ENCODE measurements around the gene CAPN8. TPM values are rescaled to one million over a fixed set of nuclear protein-coding genes. Genes with fewer than 3 reads are reported as not detected.

Gene CAPN8
- total RNA-seq, 2 donors from 2014 or later: 0.44 TPM; not detected in 1

DNA sequence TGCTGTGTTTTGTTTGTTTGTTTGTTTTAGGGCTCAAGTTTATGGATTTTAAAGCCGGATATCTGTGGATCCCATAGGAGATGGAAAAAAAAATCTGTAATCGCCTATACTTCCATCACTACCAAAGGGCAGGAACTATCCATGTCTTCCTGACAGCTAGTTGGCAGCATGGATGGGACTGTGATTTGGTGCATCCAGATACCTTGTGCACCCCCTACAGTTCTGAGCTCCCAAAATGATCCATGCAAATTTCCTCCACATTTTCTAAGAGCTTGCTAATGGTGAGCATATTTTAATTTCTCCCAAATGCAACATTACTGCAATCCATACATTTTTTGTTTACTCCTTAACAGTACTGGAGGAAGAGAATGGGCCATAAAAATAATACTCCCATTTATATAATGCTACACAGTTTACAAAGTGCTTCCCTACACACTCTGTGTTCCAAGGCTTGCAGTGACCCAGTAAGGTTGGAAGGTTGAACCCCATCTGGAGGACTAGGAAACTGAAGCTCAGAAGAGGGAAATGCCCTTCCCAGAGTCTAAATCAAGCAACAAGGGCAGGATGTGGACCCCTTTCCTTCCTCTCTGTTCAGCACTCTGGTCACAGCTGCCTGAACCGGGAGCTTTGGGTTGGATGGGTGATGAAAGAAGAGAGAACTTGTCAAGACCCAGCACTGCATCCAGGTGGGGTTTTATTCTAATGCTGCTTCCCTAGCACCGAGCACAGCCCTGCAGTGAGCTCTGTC is 48.0 kb downstream of the CAPN8 start:
- H3K9me3 ChIP-seq (ENCODE audit: control insufficient read depth, low read length): no peaks in the 10 kb centered on the region
- H3K27ac ChIP-seq (ENCODE audit: low read depth, low read length): no peak overlapping the region
- H3K9ac ChIP-seq (ENCODE audit: extremely low read depth, low read length, poor library complexity, severe bottlenecking): no peak overlapping the region
- Mint-ChIP-seq H3K27ac (no peak overlapping the region), H3K27me3 (ENCODE audit: insufficient read depth) (peaks cover 2% of the 10 kb centered on the region), H3K4me1 (peaks cover 24% of the 10 kb centered on the region), H3K9me3 (no peaks in the 10 kb centered on the region), H3K4me3 (no peak overlapping the region), H3K36me3 (ENCODE audit: low read depth) (no peaks in the 10 kb centered on the region)
- no peak overlapping the region for H3K4me3 ChIP-seq (ENCODE audit: low read length)
- no peak for DNase-seq
- no peak for TF ChIP-seq CTCF (conservative IDR thresholded peaks at IDR 0.05)
- peaks cover 3% of the 10 kb centered on the region for H3K4me1 ChIP-seq (ENCODE audit: control insufficient read depth, insufficient read depth, low read length)
- 83 to 92% methylated on average over 1 to 3 of the region's 4 CpGs for WGBS, 2 experiments (ENCODE audit: insufficient coverage in 1 of 2, insufficient read length in 1 of 2)
- no peaks in the 10 kb centered on the region for H3K27me3 ChIP-seq (ENCODE audit: control insufficient read depth, insufficient read depth, low read length, poor library complexity, severe bottlenecking)
- no peaks in the 10 kb centered on the region for H3K36me3 ChIP-seq (ENCODE audit: control insufficient read depth, insufficient read depth, low read length)

- Mint-ChIP-seq H3K27ac (no peak overlapping the region), H3K9me3 (peaks cover 3% of the 10 kb centered on the region)
These were observed 48.9 kb downstream of the CAPN8 start for GRCh38 chr1:223616586-223616985.

DNA sequence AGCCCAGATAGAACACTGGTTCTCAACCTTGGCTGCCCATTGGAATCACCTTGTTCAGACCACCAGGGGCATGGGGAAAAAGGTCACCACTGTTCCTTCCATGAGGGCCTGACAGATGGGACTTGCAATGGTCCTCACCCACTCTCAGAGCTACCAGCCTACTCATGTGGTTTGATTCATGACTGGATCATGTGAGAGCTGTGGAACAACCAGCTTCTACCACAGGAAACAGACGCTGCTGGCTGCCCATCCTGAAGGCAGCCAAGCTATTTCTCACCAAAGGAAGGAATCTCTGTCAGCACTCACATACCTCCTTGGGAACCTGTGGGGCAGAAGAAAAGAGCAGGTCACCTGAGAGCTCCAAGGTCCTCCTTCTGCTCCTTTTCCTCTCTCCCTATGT is 53.6 kb downstream of the CAPN8 start:
- Histone ChIP-seq H3K4me1 (ENCODE audit: control insufficient read depth, insufficient read depth, low read length) (no peaks in the 10 kb centered on the region), H3K4me3 (ENCODE audit: low read length) (no peak overlapping the region), H3K9me3 (ENCODE audit: control insufficient read depth, low read length) (peaks cover 6% of the 10 kb centered on the region), H3K27ac (ENCODE audit: low read depth, low read length) (no peak overlapping the region), H3K9ac (ENCODE audit: extremely low read depth, low read length, poor library complexity, severe bottlenecking) (no peak overlapping the region), H3K27me3 (ENCODE audit: control insufficient read depth, insufficient read depth, low read length, poor library complexity, severe bottlenecking) (no peaks in the 10 kb centered on the region), H3K36me3 (ENCODE audit: control insufficient read depth, insufficient read depth, low read length) (no peaks in the 10 kb centered on the region)
- Mint-ChIP-seq H3K27me3 (ENCODE audit: insufficient read depth) (peaks cover 2% of the 10 kb centered on the region), H3K4me3 (no peak overlapping the region), H3K9me3 (peaks cover 15% of the 10 kb centered on the region), H3K36me3 (ENCODE audit: low read depth) (no peaks in the 10 kb centered on the region), H3K4me1 (no peaks in the 10 kb centered on the region), H3K27ac (no peak overlapping the region)
- no peak for DNase-seq
- TF ChIP-seq CTCF (conservative IDR thresholded peaks at IDR 0.05): no peak
- 0% methylated on average over 1 of the region's 1 CpG for WGBS, 2 experiments (ENCODE audit: insufficient coverage in 1 of 2, insufficient read length in 1 of 2)

More at GRCh38 chr1:223616586-223616985, 48.9 kb downstream of the CAPN8 start:
- WGBS, 2 experiments (ENCODE audit: insufficient coverage in 1 of 2, insufficient read length in 1 of 2): 89 to 92% methylated on average over 4 of the region's 4 CpGs
- Histone ChIP-seq H3K4me3 (ENCODE audit: low read length) (no peak overlapping the region), H3K36me3 (ENCODE audit: control insufficient read depth, insufficient read depth, low read length) (no peaks in the 10 kb centered on the region), H3K4me1 (ENCODE audit: control insufficient read depth, insufficient read depth, low read length) (peaks cover 3% of the 10 kb centered on the region), H3K9ac (ENCODE audit: extremely low read depth, low read length, poor library complexity, severe bottlenecking) (no peak overlapping the region), H3K9me3 (ENCODE audit: control insufficient read depth, low read length) (no peaks in the 10 kb centered on the region), H3K27me3 (ENCODE audit: control insufficient read depth, insufficient read depth, low read length, poor library complexity, severe bottlenecking) (no peaks in the 10 kb centered on the region), H3K27ac (ENCODE audit: low read depth, low read length) (no peak overlapping the region)
- peaks cover 2% of the 10 kb centered on the region for H3K27me3 Mint-ChIP-seq (ENCODE audit: insufficient read depth)
- DNase-seq: no peak
- no peaks in the 10 kb centered on the region for H3K36me3 Mint-ChIP-seq (ENCODE audit: low read depth)
- TF ChIP-seq CTCF (conservative IDR thresholded peaks at IDR 0.05): no peak
- H3K4me1 Mint-ChIP-seq: peaks cover 24% of the 10 kb centered on the region
- H3K4me3 Mint-ChIP-seq: no peak overlapping the region

Data from endodermal cell (in vitro differentiated cells).